Pancreas (tissue), 10 donors: ENCODE results near the gene CXCL13. TPM values are rescaled to one million over a fixed set of nuclear protein-coding genes. Genes with fewer than 3 reads are reported as not detected.
"Not testable (repeated sequence)": the region's sequence is repeated elsewhere in the genome, so short reads cannot be mapped to it uniquely, and the experiment has no call there.

ENCODE experiments used
- ATAC-seq, 4 donors: fragments of 200-7000 bp; cut with Tn5 transposase; one replicate each; pipeline versions ENCODE4 v1.8.0 to v1.9.1; 2020; ENCODE audit warnings: mild to moderate bottlenecking in 4 of 4, moderate library complexity in 4 of 4
- DNase-seq, 6 donors: peaks; one replicate each; pipeline ENCODE4 v3.0.0-alpha.2; 2020
- FAIRE-seq: peaks from 2 replicates; lab custom pipeline; 2012; peaks lifted over from hg19 to GRCh38; lab: Jason Lieb, UNC
- H3K27ac ChIP-seq, 4 donors: fragments of 200-600 bp; sonication (generic); 1 replicate in 3 of 4; 2 replicates in 1 of 4; pipeline versions ENCODE4 v1.5.0 to v1.8.0; 2020
- H3K27me3 ChIP-seq, 4 donors: fragments of 200-600 bp; one replicate each; pipeline ENCODE4 v1.8.0; 2021
- H3K36me3 ChIP-seq, 3 donors: fragments of 200-600 bp; sonication (generic) in 1 of 3; one replicate each; pipeline versions ENCODE4 v1.5.0 to v1.8.0; 2020 to 2021
- H3K4me1 ChIP-seq, 3 donors: fragments of 200-600 bp; one replicate each; pipeline ENCODE4 v1.8.0; 2021
- H3K4me3 ChIP-seq, 4 donors: fragments of 200-600 bp; sonication (generic) in 2 of 4; one replicate each; pipeline versions ENCODE4 v1.5.0 to v1.8.0; 2020 to 2021
- H3K9me3 ChIP-seq, 4 donors: fragments of 200-600 bp; one replicate each; pipeline ENCODE4 v1.8.0; 2021
- CTCF ChIP-seq, 4 donors: fragments of 200-600 bp; sonication (generic) in 3 of 4; IDR thresholded peaks; one replicate each; pipeline versions ENCODE4 v1.5.0 to v1.8.0; 2021; ENCODE audit warnings: antibody characterized with exemption in 4 of 4
- WGBS, 2 donors: extraction: QIAGEN DNeasy Blood & Tissue Kit; methylation state at CpG; one replicate each; pipeline ENCODE4 v1.1.7; 2013; 5-methylcytosine and 5-hydroxymethylcytosine counted together
- intact Hi-C, 3 donors: fragments of 100-400 bp; cut with DNase I; formaldehyde crosslinking; loops; one replicate each; pipeline versions ENCODE4 v1.11.1 to v1.14.2; 2022
- polyA plus RNA-seq, 2 donors: library from polyadenylated mRNA; stranded (reverse); fragments of 200-250 nt; gene quantifications; one replicate each; pipeline ENCODE4 v1.2.3, GENCODE V29; 2013
- total RNA-seq, 6 donors: library from RNA; stranded (reverse); fragmentation: NEBNext Ultra II Directional in 4 of 6; extraction: Animal tissue kit (Norgen Biotek cat#: 25700) in 4 of 6; gene quantifications; one replicate each; pipeline versions ENCODE4 v1.2.1 to v1.2.4, GENCODE V29; 2021 to 2023
- donor health status: healthy with polysubstance abuse.
- donor health status: DM: no; HTN: no; CAD: no; lungs with moderate emphysema.
- donor health status: DM: no; HTN: no; CAD: no.
- donor health status: control.
- donor health status: control.
- donor health status: Bipolar disorder and iron deficiency.
- donor health status: DM: yes; HTN: yes; CAD: no.
- donor health status: DM: no; HTN: no; CAD: no.
- donor health status: DM: no; HTN: no; CAD: no.
- donor health status: DM: yes; HTN: yes; CAD: no.

CXCL13 gene
- total RNA-seq (not detected), polyA plus RNA-seq (under 1 TPM in 1 of 2 donors, not detected in 1; 0.47 TPM)

GRCh38 chr4:77605210-77605902 is at the start of gene CXCL13:
CXCL13 (plus strand) TSS chr4:77605820; CDS start chr4:77605866, 46 bp downstream.
- Histone ChIP-seq H3K9me3 (no peaks in the 10 kb centered on the region), H3K4me1 (no peaks in the 10 kb centered on the region), H3K27ac (no peak within 1 kb of the TSS), H3K4me3 (no peak within 1 kb of the TSS), H3K27me3 (no peaks in the 10 kb centered on the region), H3K36me3 (no peaks in the 10 kb centered on the region)
- WGBS, 2 donors: 46 to 55% methylated on average over 8 of the region's 8 CpGs
- intact Hi-C loops: loop anchor here in 1 of 3 donors (10.0 kb wide), 1 partner anchor 221 kb away; no protein-coding TSS in a partner anchor
- ATAC-seq: no peak
- FAIRE-seq: no peak
- no peak for TF ChIP-seq CTCF (IDR thresholded peaks at IDR 0.05)
- no peak for DNase-seq

GRCh38 chr4:77560170-77560569 is 45.5 kb upstream of the CXCL13 start:
- no peaks in the 10 kb centered on the region for H3K36me3 ChIP-seq
- no peaks in the 10 kb centered on the region for H3K27me3 ChIP-seq
- WGBS, 2 donors: 27 to 28% methylated on average over 1 of the region's 1 CpG
- H3K4me1 ChIP-seq: peaks cover 4 to 15% (median 9%) of the 10 kb centered on the region in 3 donors
- H3K4me3 ChIP-seq: no peak overlapping the region
- FAIRE-seq: no peak
- no peak for DNase-seq
- no peaks in the 10 kb centered on the region for H3K9me3 ChIP-seq
- peak in 2 of 4 donors; percentile 64 to 70 for ATAC-seq
- no peak overlapping the region for H3K27ac ChIP-seq
- intact Hi-C loops: no loop called here
- TF ChIP-seq CTCF (IDR thresholded peaks at IDR 0.05): no peak

- H3K36me3 ChIP-seq, FAIRE-seq, H3K27ac ChIP-seq, H3K27me3 ChIP-seq, H3K4me3 ChIP-seq, H3K9me3 ChIP-seq, ATAC-seq, intact Hi-C loops: not testable (repeated sequence)
- peak in 1 of 6 donors; percentile 45 for DNase-seq
- 96 to 98% methylated on average over 10 to 12 of the region's 12 CpGs for WGBS, 2 donors
- peaks cover 4 to 15% (median 9%) of the 10 kb centered on the region in 3 donors for H3K4me1 ChIP-seq
Measured at GRCh38 chr4:77561720-77562119, 43.9 kb upstream of the CXCL13 start.

- H3K36me3 ChIP-seq: no peaks in the 10 kb centered on the region
- no peak for FAIRE-seq
- H3K27me3 ChIP-seq: no peaks in the 10 kb centered on the region
- H3K4me3 ChIP-seq: no peak overlapping the region
- intact Hi-C loops: no loop called here
- no peaks in the 10 kb centered on the region for H3K9me3 ChIP-seq
- TF ChIP-seq CTCF (IDR thresholded peaks at IDR 0.05): no peak
- ATAC-seq: peak; percentile 62 to 88 (median 80)
- 14 to 15% methylated on average over 2 of the region's 2 CpGs for WGBS, 2 donors
- H3K27ac ChIP-seq: peak overlapping the region in 3 of 4 donors; percentile 8 to 31 (median 23)
- H3K4me1 ChIP-seq: peaks cover 4 to 15% (median 9%) of the 10 kb centered on the region in 3 donors
- peak in 3 of 6 donors; percentile 18 to 45 (median 34) for DNase-seq
Measured at GRCh38 chr4:77564231-77564630, 41.4 kb upstream of the CXCL13 start.

GRCh38 chr4:77566148-77566547 is 39.5 kb upstream of the CXCL13 start:
- TF ChIP-seq CTCF (IDR thresholded peaks at IDR 0.05): no peak
- no peak for FAIRE-seq
- intact Hi-C loops: no loop called here
- no peak for DNase-seq
- H3K36me3 ChIP-seq: no peaks in the 10 kb centered on the region
- 74 to 77% methylated on average over 3 of the region's 3 CpGs for WGBS, 2 donors
- H3K27me3 ChIP-seq: no peaks in the 10 kb centered on the region
- H3K27ac ChIP-seq: no peak overlapping the region
- no peak overlapping the region for H3K4me3 ChIP-seq
- H3K9me3 ChIP-seq: no peaks in the 10 kb centered on the region
- no peak for ATAC-seq
- peaks cover 4 to 15% (median 9%) of the 10 kb centered on the region in 3 donors for H3K4me1 ChIP-seq
